Activated gamma-delta T cell (primary cell): Measurements from ENCODE around the gene KBTBD12.
"Not testable (repeated sequence)": the region's sequence is repeated elsewhere in the genome, so short reads cannot be mapped to it uniquely, and the experiment has no call there.

Experiments used
- DNase-seq: peaks from one replicate; lab custom pipeline; 2025; lab: John Stamatoyannopoulos, UW

KBTBD12 gene

GRCh38 chr3:127903611-127904375 is 11.2 kb upstream of the KBTBD12 start:
- DNase-seq = no peak

DNA sequence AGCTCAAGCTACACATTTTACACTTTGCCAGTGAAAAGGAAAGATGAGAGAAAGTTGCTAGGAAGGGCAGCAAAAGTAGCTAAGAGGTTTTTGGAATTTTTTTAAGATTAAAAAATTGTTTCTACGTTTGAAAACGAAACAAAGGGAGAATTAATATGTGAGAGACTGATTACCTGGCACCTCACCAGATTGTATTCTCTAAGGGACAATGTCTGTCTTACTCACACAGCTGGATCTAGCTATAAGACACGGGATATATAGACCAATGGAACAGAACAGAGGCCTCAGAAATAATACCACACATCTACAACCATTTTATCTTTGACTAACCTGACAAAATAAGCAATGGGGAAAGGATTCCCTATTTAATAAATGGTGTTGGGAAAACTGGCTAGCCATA is 9.5 kb upstream of the KBTBD12 start:
- DNase-seq = no peak

GRCh38 chr3:127906653-127907052 is 8.4 kb upstream of the KBTBD12 start:
- DNase-seq = not testable (repeated sequence)

DNA sequence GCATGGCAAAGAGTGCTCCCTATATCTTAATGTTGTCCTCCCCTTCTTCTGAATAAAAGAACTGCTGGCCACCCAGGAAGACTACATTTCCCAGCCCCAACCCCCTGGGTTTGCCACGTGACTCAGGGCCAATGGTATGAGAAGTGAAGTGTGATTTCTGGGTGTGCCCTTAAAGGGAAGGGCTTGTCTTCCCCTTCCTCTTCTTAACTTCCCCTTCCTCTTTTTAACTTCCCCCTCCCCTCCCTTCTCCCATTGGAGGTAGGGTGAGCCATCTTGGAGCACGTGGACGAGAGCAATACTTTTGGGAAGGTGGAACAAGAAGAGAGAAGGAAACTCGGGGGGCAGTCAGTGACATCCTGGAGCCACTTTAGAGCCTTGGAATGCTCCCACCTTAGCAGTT is 6.8 kb upstream of the KBTBD12 start:
- no peak for DNase-seq

DNA sequence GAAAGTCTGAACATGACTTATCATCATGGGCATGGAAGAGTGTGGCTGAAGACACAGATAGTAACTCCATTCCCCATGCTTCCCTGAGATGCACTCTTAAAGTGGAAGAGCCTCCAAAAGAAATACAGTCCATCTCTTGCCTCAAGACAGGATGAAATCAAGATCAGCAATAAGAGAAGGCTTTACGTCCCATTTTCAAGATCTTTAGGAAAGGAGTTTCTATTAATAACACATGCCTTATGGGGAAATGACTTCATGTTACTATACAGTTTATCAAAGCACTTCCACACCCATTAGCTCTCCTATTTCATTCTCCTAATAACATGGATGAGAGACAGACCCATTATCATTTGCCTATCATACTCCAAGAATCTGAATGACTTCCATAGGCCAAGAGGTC is 6.1 kb upstream of the KBTBD12 start:
- DNase-seq = no peak

DNA sequence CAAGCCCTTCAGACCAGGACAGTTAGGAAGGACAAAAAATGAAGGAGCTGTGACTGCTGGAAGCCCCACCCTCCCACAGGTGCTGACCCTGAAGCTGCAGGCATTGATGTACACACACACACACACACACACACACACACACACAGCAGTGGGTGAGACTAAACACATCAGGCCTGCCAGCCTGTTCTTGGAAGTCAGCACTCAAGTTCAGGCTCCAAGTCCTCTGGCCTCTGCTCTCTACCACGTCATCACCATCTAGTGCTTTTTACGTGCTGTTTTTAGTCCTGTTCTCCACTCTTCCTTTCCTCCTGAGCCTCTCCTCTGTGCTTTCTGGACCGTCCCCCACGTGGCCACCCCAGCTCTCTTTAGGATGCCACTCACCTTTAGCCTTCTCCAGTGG is 5.4 kb upstream of the KBTBD12 start:
- DNase-seq = no peak

- DNase-seq = no peak
Measured at GRCh38 chr3:127911421-127911931, 3.6 kb upstream of the KBTBD12 start.

GRCh38 chr3:127913841-127914240 is 1.2 kb upstream of the KBTBD12 start:
- not testable (repeated sequence) for DNase-seq

- no peak for DNase-seq
Measured at GRCh38 chr3:127914584-127914983, 448 bp upstream of the KBTBD12 start.

DNA sequence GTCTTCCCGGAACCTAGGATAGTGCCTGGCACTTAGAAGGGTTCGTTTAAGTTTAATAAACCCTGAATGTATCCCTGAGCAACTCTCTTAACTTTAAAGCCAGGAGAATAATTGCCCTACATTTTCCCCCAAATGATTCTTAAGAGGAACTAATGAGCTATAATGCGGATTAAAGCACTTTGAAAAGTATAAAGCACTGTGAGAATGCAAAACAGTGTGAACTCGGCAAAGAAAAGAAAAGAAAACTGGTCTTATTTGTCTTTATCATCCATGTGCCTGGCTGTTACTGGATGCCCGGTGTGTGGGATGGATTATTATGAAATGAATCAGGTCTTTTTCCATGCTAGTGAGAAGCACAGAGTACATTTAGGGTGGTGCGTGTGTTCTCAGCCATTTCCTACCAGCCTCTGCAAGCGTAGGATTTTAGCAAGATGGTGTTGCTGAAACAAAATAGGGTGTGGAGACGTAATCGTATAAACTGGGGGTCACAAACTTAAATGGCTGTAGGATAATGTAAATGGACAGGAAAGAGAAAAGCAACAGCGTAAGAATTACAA is 983 bp downstream of the KBTBD12 start:
- DNase-seq = no peak

- no peak for DNase-seq
Measured at GRCh38 chr3:127920738-127921137, 5.7 kb downstream of the KBTBD12 start.

DNA sequence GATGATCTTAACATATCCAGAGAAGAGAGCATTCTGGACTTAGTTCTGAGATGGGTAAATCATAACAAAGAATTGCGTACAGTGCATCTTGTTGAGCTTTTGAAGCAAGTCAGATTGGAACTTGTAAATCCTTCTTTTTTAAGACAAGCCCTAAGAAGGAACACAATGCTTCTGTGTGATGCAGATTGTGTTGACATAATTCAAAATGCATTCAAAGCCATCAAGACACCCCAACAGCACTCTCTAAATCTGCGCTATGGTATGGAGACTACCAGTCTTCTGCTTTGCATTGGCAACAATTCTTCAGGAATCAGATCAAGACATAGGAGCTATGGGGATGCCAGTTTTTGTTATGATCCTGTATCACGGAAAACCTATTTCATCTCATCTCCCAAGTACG is 8.6 kb downstream of the KBTBD12 start:
- no peak for DNase-seq

DNA sequence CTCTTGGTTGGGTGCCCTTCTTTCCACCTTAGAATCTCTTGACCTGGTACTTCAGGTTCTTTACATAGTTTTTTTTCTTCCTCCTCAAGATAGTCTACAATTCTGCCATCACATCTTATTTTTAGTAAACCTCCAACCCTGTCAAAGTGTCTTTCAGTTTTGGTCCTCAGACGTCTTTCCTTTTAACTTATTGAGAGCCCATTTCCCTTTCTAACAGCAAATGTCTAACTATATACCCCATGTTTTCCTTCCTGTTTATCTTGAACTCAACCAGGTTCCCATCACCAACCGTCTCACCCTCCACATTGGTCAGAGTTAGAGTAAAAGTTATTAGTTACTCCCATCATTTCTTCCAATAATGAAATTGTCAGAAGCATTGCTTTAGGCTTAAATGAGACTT is 10.4 kb downstream of the KBTBD12 start:
- DNase-seq = no peak

GRCh38 chr3:127927829-127928604 is 13.0 kb downstream of the KBTBD12 start:
- no peak for DNase-seq

DNA sequence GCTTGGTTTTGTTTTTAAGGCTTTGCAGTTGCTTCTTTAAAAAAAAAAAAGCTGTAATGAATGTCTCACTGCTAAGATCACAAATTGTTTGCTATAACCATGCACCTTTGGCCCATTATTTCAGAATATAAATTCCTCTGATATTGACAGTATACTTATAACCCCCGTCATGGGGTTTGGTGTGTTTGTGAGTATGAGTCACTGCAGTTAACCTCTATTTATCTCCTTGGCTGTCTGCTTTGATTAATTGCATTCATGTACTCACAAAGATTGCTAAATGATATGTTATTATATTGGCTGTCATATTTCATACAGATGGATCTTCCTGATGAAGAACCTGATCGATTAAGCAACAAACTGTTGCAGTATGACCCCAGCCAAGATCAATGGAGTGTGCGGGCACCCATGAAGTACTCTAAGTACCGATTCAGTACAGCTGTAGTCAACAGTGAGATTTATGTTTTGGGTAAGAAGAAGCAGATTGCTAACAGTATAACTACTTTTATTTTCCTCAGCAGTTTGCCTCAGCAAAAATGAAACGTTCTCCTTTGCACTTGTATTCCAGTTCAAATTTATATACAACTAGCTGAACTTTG is 14.9 kb downstream of the KBTBD12 start:
- no peak for DNase-seq

DNA sequence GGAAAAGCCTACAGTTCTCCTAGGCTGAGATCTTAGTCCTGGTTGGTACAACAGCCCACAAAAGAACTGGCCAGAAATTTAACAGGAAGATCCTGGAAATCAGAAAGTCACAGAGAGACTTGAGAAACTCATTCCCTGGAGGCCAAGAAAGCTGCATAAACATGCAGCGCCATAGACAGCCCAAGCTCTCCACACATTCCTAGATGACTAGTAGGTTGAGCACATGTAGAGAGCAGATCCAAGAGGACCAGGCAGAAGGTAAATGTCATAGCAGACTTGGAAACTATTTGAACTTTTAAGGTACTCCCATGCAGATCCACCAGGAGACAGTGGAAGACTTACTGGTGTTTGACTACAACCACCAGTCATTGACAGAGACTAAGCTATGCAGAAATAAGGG is 18.4 kb downstream of the KBTBD12 start:
- DNase-seq = no peak

DNA sequence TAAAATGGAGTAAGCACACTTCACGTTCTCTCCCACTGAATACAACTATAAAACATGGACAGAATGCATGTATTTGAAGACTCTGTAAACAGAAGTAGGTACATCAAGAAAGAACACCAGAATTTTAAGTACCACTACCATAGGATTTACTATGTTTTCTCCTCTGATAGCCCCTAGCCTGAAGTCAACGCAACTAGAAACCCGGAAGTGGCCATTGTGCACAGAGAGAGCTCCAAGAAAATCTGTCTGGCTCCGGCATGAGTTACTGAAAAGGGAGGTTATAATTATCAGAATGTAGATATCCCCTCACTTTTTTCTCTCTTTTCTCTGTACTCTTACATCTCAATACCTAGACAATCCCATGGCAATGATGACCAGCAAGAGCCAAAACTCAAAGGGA is 23.8 kb downstream of the KBTBD12 start:
- DNase-seq = no peak

- DNase-seq = no peak
Measured at GRCh38 chr3:127940116-127940515, 25.1 kb downstream of the KBTBD12 start.

DNA sequence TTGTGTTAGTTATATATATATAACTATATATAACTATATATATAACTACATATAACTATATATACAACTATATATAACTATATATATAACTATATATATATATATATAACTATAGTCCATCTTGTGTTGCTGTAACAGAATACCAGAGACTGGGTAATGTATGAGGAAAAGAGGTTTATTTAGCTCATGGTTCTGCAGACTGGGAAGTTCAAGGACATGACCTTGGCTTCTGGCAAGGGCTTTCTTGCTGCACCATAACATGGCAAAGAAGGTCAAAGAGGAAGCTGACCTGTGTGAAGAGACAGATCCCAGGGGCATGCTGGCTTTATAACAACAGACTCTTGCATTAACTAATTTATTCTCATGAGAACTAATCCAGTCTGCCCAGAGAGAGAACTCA is 27.6 kb downstream of the KBTBD12 start:
- DNase-seq = no peak

- no peak for DNase-seq
Measured at GRCh38 chr3:127948211-127948610, 33.2 kb downstream of the KBTBD12 start.

DNA sequence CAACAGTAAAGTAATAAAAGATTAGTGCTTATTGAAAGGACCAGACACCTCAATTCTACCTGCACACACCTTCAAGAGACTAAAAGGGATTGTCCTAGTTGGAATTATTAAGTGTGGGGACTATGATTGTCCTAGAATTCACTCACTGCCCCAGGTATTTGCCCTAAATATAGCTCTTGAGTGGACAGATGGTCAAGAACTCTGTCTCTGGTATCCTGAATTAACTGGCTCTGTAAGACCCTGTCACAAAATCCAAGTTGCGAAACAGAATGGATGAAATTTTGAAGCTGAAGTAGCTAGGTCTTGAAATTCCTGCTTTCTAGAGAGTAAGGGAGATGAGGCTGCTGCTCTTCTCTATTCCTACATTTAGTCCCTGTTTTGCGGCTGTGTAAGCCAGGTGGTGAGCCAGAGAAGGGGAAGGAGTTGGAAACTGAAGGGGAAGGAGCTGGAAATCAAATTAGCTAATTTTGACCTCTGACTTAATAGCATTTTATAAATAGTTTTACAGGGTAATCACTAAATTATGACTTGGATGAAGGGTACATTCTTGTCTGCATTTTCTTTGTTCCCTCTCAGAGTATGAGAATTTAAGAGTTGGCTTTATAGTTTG is 34.5 kb downstream of the KBTBD12 start:
- no peak for DNase-seq

GRCh38 chr3:127951276-127951675 is 36.2 kb downstream of the KBTBD12 start:
- DNase-seq = no peak
